Muscle layer of duodenum (tissue), 2 donors: Measurements from ENCODE around the gene CDK11B.
"Not testable (repeated sequence)": the region's sequence is repeated elsewhere in the genome, so short reads cannot be mapped to it uniquely, and the experiment has no call there.

Experiments used
- H3K27ac ChIP-seq: one replicate; pipeline ENCODE4 v1.7.0; 2013; ENCODE audit warnings: mild to moderate bottlenecking, low read length
- H3K27me3 ChIP-seq: one replicate; pipeline ENCODE4 v1.7.0; 2013; ENCODE audit warnings: low read depth, mild to moderate bottlenecking, control low read depth, low read length
- H3K36me3 ChIP-seq, 2 donors: one replicate each; pipeline ENCODE4 v1.7.0; 2013; ENCODE audit warnings: low read length in 2 of 2, control low read depth in 1 of 2, mild to moderate bottlenecking in 1 of 2; ENCODE audit not compliant: insufficient read depth in 2 of 2, control insufficient read depth in 1 of 2
- H3K4me1 ChIP-seq, 2 donors: one replicate each; pipeline ENCODE4 v1.7.0; 2013; ENCODE audit warnings: low read length in 2 of 2, mild to moderate bottlenecking in 2 of 2, control low read depth in 1 of 2, moderate library complexity in 1 of 2; ENCODE audit not compliant: insufficient read depth in 2 of 2, control insufficient read depth in 1 of 2
- H3K4me3 ChIP-seq, 2 donors: one replicate each; pipeline ENCODE4 v1.7.0; 2013; ENCODE audit warnings: low read length in 2 of 2, low read depth in 1 of 2, mild to moderate bottlenecking in 1 of 2
- H3K9me3 ChIP-seq, 2 donors: one replicate each; pipeline ENCODE4 v1.7.0; 2013; ENCODE audit warnings: low read length in 2 of 2, control low read depth in 1 of 2, mild to moderate bottlenecking in 1 of 2; ENCODE audit not compliant: control insufficient read depth in 1 of 2
- donor health status: healthy.

The CDK11B gene

GRCh38 chr1:1678581-1679380 is 20.0 kb upstream of the CDK11B start:
- Histone ChIP-seq H3K4me1 (peaks cover 0 to 20% of the 10 kb centered on the region in 2 donors), H3K36me3 (no peaks in the 10 kb centered on the region), H3K27me3 (no peaks in the 10 kb centered on the region), H3K27ac (peak overlapping the region; percentile 65), H3K9me3 (no peaks in the 10 kb centered on the region), H3K4me3 (no peak overlapping the region)

- Histone ChIP-seq H3K9me3 (no peaks in the 10 kb centered on the region), H3K36me3 (no peaks in the 10 kb centered on the region), H3K27me3 (no peaks in the 10 kb centered on the region), H3K4me3 (no peak overlapping the region), H3K4me1 (peaks cover 0 to 13% of the 10 kb centered on the region in 2 donors), H3K27ac (peak overlapping the region; percentile 65)
Measured at GRCh38 chr1:1677718-1678580, 19.1 kb upstream of the CDK11B start.

GRCh38 chr1:1676087-1676486 is 17.3 kb upstream of the CDK11B start:
- not testable (repeated sequence) for H3K27me3 ChIP-seq, H3K4me3 ChIP-seq, H3K9me3 ChIP-seq, H3K27ac ChIP-seq
- H3K4me1 ChIP-seq = peaks cover 0 to 13% of the 10 kb centered on the region in 2 donors
- H3K36me3 ChIP-seq = peaks cover 7 to 18% of the 10 kb centered on the region in 2 donors

- Histone ChIP-seq H3K36me3 (peaks cover 8 to 24% of the 10 kb centered on the region in 2 donors), H3K4me1 (peaks cover 0 to 10% of the 10 kb centered on the region in 2 donors)
- H3K27ac ChIP-seq, H3K9me3 ChIP-seq, H3K4me3 ChIP-seq, H3K27me3 ChIP-seq: not testable (repeated sequence)
Measured at GRCh38 chr1:1675218-1675617, 16.4 kb upstream of the CDK11B start.

GRCh38 chr1:1674806-1675205 is 16.0 kb upstream of the CDK11B start:
- not testable (repeated sequence) for H3K27ac ChIP-seq, H3K9me3 ChIP-seq, H3K4me3 ChIP-seq, H3K27me3 ChIP-seq
- Histone ChIP-seq H3K36me3 (peaks cover 10 to 25% of the 10 kb centered on the region in 2 donors), H3K4me1 (peaks cover 0 to 10% of the 10 kb centered on the region in 2 donors)

- Histone ChIP-seq H3K27me3 (no peaks in the 10 kb centered on the region), H3K36me3 (peaks cover 12 to 37% of the 10 kb centered on the region in 2 donors), H3K9me3 (no peaks in the 10 kb centered on the region), H3K4me1 (no peaks in the 10 kb centered on the region), H3K4me3 (no peak overlapping the region), H3K27ac (no peak overlapping the region)
Measured at GRCh38 chr1:1672181-1672965, 13.6 kb upstream of the CDK11B start.

GRCh38 chr1:1671365-1672119 is 12.7 kb upstream of the CDK11B start:
- Histone ChIP-seq H3K9me3 (no peaks in the 10 kb centered on the region), H3K36me3 (peaks cover 12 to 39% of the 10 kb centered on the region in 2 donors), H3K4me3 (no peak overlapping the region), H3K27ac (no peak overlapping the region), H3K4me1 (no peaks in the 10 kb centered on the region), H3K27me3 (no peaks in the 10 kb centered on the region)

- H3K9me3 ChIP-seq = no peaks in the 10 kb centered on the region
- H3K27me3 ChIP-seq = no peaks in the 10 kb centered on the region
- no peak overlapping the region for H3K27ac ChIP-seq
- H3K4me1 ChIP-seq = no peaks in the 10 kb centered on the region
- H3K4me3 ChIP-seq = no peak overlapping the region
- peaks cover 19 to 44% of the 10 kb centered on the region in 2 donors for H3K36me3 ChIP-seq
Measured at GRCh38 chr1:1670866-1671265, 12.1 kb upstream of the CDK11B start.

- Histone ChIP-seq H3K27me3 (no peaks in the 10 kb centered on the region), H3K4me3 (no peak overlapping the region), H3K9me3 (no peaks in the 10 kb centered on the region), H3K36me3 (peaks cover 24 to 55% of the 10 kb centered on the region in 2 donors), H3K27ac (no peak overlapping the region), H3K4me1 (no peaks in the 10 kb centered on the region)
Measured at GRCh38 chr1:1669468-1670440, 10.9 kb upstream of the CDK11B start.

- no peak overlapping the region for H3K4me3 ChIP-seq
- H3K36me3 ChIP-seq = peaks cover 19 to 42% of the 10 kb centered on the region in 2 donors
- no peaks in the 10 kb centered on the region for H3K4me1 ChIP-seq
- H3K9me3 ChIP-seq = no peaks in the 10 kb centered on the region
- H3K27me3 ChIP-seq = no peaks in the 10 kb centered on the region
- no peak overlapping the region for H3K27ac ChIP-seq
Measured at GRCh38 chr1:1666526-1666925, 7.7 kb upstream of the CDK11B start.
